Activated naive CD4-positive, alpha-beta T cell treated with anti-CD3 and anti-CD28 coated beads for 36 hours (primary cell): ENCODE data around the gene FBL. TPM values are rescaled to one million over a fixed set of nuclear protein-coding genes. Genes with fewer than 3 reads are reported as not detected.

Experiments
- CTCF ChIA-PET: fragments of 350-600 bp; sonication (Branson Sonifier 250); formaldehyde crosslinking; loops from one replicate; lab custom pipeline; 2021; ENCODE audit warnings: antibody characterized with exemption; lab: Charles Lee
- DNase-seq: peaks from one replicate; pipeline ENCODE4 v3.0.0-alpha.2; 2020
- H3K27ac Mint-ChIP-seq: one replicate; pipeline ENCODE4 v1.8.0; 2021; ENCODE audit warnings: mild to moderate bottlenecking, mixed read lengths
- H3K27me3 Mint-ChIP-seq: one replicate; pipeline ENCODE4 v1.8.0; 2021; ENCODE audit warnings: low read depth, mixed read lengths
- H3K36me3 Mint-ChIP-seq: one replicate; pipeline ENCODE4 v1.8.0; 2021; ENCODE audit warnings: low read depth, mixed read lengths
- H3K4me1 Mint-ChIP-seq: one replicate; pipeline ENCODE4 v1.8.0; 2021; ENCODE audit warnings: low read depth, mixed read lengths
- H3K4me3 Mint-ChIP-seq: one replicate; pipeline ENCODE4 v1.8.0; 2021; ENCODE audit warnings: mild to moderate bottlenecking, moderate library complexity, mixed read lengths
- H3K9me3 Mint-ChIP-seq: one replicate; pipeline ENCODE4 v1.8.0; 2021; ENCODE audit warnings: mixed read lengths
- intact Hi-C: fragments of 100-400 bp; cut with micrococcal nuclease; formaldehyde crosslinking; loops from one replicate; pipeline ENCODE4 v1.15.1; 2023
- total RNA-seq, 2 experiments: library from RNA; stranded (reverse); gene quantifications; one replicate each; pipeline ENCODE4 v1.2.3, GENCODE V29; 2021

The FBL gene
- total RNA-seq, 2 experiments from 2014 or later, result 742 to 785 TPM

DNA sequence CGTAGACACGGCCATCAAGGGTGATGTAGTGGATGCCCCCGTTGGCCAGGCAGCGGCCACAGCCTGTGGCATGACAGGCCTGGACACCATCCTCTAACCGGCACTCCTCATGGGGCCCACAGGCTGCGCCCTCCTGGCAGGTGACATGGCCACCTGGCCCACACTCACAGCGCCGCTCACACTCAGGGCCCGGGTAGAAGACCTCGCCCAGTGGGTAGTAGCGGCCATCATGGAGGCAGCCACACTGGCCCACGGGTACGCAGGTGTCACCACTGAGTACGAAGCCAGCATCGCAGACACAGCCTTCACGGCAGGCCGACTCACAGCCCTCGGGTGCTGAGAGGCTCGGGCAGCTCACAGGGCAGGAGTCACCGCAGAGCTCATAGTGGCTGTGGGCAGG lies 27.2 kb upstream of the FBL start:
- DNase-seq, result no peak
- Mint-ChIP-seq H3K4me1 (no peaks in the 10 kb centered on the region), H3K27ac (no peak overlapping the region), H3K9me3 (no peaks in the 10 kb centered on the region), H3K27me3 (no peaks in the 10 kb centered on the region), H3K4me3 (no peak overlapping the region), H3K36me3 (peaks cover 2% of the 10 kb centered on the region)
- intact Hi-C loops, result no loop called here
- CTCF ChIA-PET, result no interaction called here

DNA sequence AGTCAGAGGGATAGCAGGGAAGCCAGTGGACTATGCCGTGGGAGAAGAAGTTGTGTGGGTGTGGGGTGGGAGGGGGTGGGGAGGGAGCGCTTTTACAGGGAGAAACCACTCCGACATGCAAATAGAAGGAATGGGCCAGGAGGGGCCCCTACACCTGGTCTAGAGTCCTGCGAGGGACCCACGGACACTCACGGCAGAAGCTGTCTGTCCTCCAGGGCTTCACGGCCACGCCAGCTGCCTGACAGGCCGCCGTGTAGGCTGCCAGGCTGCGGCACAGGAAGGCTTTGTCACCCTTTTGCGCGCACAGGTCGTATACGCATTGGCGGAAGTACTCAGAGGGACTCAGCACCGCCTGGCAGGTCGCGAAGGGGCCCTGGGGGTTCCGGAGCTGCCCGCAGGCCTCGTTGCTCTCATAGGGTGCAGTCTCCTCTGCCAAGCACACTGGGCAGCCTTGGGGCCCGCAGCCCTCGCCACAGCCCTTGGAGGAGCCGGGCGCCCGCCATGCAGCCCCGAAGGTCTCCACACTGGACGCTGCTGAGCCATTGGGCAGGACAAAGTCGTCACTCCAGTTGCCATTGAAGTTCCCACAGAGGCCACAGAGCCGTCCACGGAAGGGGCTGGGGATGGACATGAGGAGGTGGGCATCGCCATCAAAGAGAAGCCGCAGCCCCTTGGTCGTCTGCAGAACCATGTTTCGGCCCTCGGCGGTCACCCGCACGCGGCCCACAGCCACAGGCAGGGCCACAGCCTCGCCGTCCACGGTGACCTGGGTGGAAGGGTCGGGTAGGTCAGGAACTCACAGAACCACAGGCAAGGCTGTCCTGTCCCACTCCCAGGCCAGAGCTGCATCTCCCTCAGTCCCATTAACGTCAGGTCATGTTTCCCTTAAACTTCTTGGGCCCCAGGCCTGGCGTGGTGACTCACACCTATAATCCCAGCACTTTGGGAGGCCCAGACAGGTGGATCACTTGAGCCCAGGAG lies 26.0 kb upstream of the FBL start:
- H3K27me3 Mint-ChIP-seq, result no peaks in the 10 kb centered on the region
- DNase-seq, result no peak
- no peaks in the 10 kb centered on the region for H3K9me3 Mint-ChIP-seq
- CTCF ChIA-PET, result no interaction called here
- H3K27ac Mint-ChIP-seq, result no peak overlapping the region
- intact Hi-C loops, result no loop called here
- H3K36me3 Mint-ChIP-seq, result peaks cover 2% of the 10 kb centered on the region
- no peak overlapping the region for H3K4me3 Mint-ChIP-seq
- no peaks in the 10 kb centered on the region for H3K4me1 Mint-ChIP-seq

DNA sequence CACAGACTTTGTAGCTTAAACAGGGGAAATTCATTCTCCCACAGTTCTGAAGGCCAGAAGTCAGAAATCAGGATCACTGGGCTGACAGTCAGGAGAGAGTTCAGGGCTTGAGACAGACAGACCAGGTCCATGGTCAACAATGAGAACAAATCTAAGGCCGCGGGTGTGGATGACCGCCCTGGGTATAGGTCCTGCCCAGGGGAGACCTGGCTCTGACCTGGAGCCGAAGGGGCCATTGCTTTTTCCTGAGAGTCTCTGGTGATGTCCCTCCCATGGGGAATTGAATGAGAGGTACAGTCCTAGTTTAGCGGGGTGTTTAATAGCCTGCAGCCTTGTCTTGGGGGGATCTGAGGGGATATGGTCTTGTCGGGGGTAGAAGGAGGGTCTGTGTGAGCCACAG lies 25.2 kb upstream of the FBL start:
- peaks cover 2% of the 10 kb centered on the region for H3K36me3 Mint-ChIP-seq
- H3K4me1 Mint-ChIP-seq, result no peaks in the 10 kb centered on the region
- intact Hi-C loops, result no loop called here
- H3K4me3 Mint-ChIP-seq, result no peak overlapping the region
- no peaks in the 10 kb centered on the region for H3K27me3 Mint-ChIP-seq
- H3K27ac Mint-ChIP-seq, result no peak overlapping the region
- H3K9me3 Mint-ChIP-seq, result no peaks in the 10 kb centered on the region
- CTCF ChIA-PET, result no interaction called here
- DNase-seq, result no peak

GRCh38 chr19:39870171-39870971 lies 24.2 kb upstream of the FBL start:
- H3K27ac Mint-ChIP-seq, result no peak overlapping the region
- no peaks in the 10 kb centered on the region for H3K4me1 Mint-ChIP-seq
- H3K27me3 Mint-ChIP-seq, result no peaks in the 10 kb centered on the region
- H3K36me3 Mint-ChIP-seq, result peaks cover 2% of the 10 kb centered on the region
- intact Hi-C loops, result no loop called here
- no peak overlapping the region for H3K4me3 Mint-ChIP-seq
- DNase-seq, result no peak
- no peaks in the 10 kb centered on the region for H3K9me3 Mint-ChIP-seq
- CTCF ChIA-PET, result no interaction called here

GRCh38 chr19:39867952-39868351 lies 21.8 kb upstream of the FBL start:
- DNase-seq, result no peak
- Mint-ChIP-seq H3K36me3 (peaks cover 2% of the 10 kb centered on the region), H3K27me3 (no peaks in the 10 kb centered on the region), H3K27ac (no peak overlapping the region), H3K9me3 (no peaks in the 10 kb centered on the region), H3K4me1 (no peaks in the 10 kb centered on the region), H3K4me3 (no peak overlapping the region)
- intact Hi-C loops, result no loop called here
- CTCF ChIA-PET, result no interaction called here

- Mint-ChIP-seq H3K27ac (no peak overlapping the region), H3K36me3 (peaks cover 2% of the 10 kb centered on the region), H3K4me3 (no peak overlapping the region), H3K9me3 (no peaks in the 10 kb centered on the region), H3K27me3 (no peaks in the 10 kb centered on the region), H3K4me1 (no peaks in the 10 kb centered on the region)
- intact Hi-C loops, result no loop called here
- CTCF ChIA-PET, result no interaction called here
- no peak for DNase-seq
Observed at GRCh38 chr19:39867133-39867532, 21.0 kb upstream of the FBL start.

DNA sequence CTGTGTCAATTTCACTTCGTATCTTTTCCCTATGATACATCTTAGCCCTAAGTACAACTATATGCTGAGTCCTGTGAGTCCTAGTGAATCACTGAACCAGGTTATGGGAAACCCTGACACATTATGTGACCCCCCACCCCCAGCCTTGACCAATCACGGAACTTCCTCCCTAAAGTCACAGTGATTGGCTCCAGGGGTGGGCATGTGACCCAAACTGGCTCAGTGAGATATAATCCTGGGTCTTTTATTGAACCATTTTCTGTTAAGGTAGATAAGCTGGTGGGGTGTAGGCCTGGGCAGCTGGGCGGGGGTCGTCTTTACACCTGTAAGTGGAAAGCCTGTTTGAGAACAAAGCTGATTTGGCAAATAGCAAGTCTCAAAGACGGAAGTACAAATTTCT lies 19.8 kb upstream of the FBL start:
- CTCF ChIA-PET, result no interaction called here
- Mint-ChIP-seq H3K36me3 (peaks cover 2% of the 10 kb centered on the region), H3K9me3 (no peaks in the 10 kb centered on the region), H3K27me3 (no peaks in the 10 kb centered on the region), H3K4me1 (no peaks in the 10 kb centered on the region), H3K4me3 (no peak overlapping the region), H3K27ac (no peak overlapping the region)
- DNase-seq, result no peak
- intact Hi-C loops, result no loop called here

DNA sequence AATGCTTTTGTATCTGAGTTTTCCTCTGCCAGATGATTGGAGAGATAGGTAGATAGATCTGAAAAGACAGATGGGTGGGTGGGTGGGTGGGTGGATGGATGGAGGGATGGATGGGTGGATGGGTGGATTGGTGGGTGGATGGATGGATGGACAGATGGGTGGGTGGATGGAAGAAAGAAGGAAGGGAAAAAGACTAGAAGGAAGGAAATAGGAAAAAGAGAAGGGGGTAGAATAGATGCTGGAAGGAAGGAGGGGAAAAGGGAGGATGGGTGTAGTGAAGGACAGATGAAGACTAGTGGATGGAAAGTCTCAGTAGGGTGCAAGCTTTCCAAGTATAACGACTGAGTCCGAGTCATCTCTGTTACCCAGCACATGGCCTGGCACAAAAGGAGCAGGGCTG lies 19.0 kb upstream of the FBL start:
- no peak overlapping the region for H3K27ac Mint-ChIP-seq
- no peaks in the 10 kb centered on the region for H3K9me3 Mint-ChIP-seq

DNA sequence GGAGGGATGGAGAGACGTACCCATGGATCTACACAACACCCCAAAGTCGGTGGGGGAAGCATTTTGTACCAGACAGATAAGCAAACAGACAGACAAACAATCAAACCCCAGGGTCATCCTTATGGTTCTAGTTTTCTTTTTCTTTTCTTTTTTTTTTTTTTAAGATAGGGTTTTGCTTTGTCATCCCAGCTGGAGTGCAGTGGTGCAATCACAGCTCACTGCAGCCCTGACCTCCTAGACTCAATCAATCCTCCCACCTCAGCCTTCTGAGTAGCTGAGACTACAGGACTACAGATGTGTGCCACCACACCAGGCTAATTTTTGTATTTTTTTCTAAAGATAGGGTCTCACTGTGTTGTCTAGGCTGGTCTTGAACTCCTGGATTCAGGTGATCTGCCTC lies 17.9 kb upstream of the FBL start:
- CTCF ChIA-PET, result no interaction called here
- intact Hi-C loops, result no loop called here

More for the DNA sequence above, 19.0 kb upstream of the FBL start:
- Mint-ChIP-seq H3K4me3 (no peak overlapping the region), H3K36me3 (peaks cover 2% of the 10 kb centered on the region), H3K27me3 (no peaks in the 10 kb centered on the region), H3K4me1 (no peaks in the 10 kb centered on the region)
- CTCF ChIA-PET, result no interaction called here
- no peak for DNase-seq
- intact Hi-C loops, result no loop called here

GRCh38 chr19:39858541-39858940 lies 12.4 kb upstream of the FBL start:
- CTCF ChIA-PET, result interaction anchor here (0.6 to 1.0 kb wide), 2 partner anchors 13 to 31 kb away, joined by 3 read pairs; no protein-coding TSS in a partner anchor
- peak overlapping the region; percentile 79 for H3K27ac Mint-ChIP-seq
- H3K4me1 Mint-ChIP-seq, result peaks cover 4% of the 10 kb centered on the region
- no peaks in the 10 kb centered on the region for H3K9me3 Mint-ChIP-seq
- H3K36me3 Mint-ChIP-seq, result no peaks in the 10 kb centered on the region
- intact Hi-C loops, result loop anchor here (1.0 kb wide), 1 partner anchor 12 kb away; the partner anchor contains the start of gene FBL
- peak overlapping the region; percentile 72 for H3K4me3 Mint-ChIP-seq
- DNase-seq, result peak; percentile 82
- no peaks in the 10 kb centered on the region for H3K27me3 Mint-ChIP-seq

More for the DNA sequence above, 17.9 kb upstream of the FBL start:
- Mint-ChIP-seq H3K36me3 (peaks cover 2% of the 10 kb centered on the region), H3K9me3 (no peaks in the 10 kb centered on the region), H3K4me3 (no peak overlapping the region), H3K27me3 (no peaks in the 10 kb centered on the region), H3K4me1 (no peaks in the 10 kb centered on the region), H3K27ac (no peak overlapping the region)
- no peak for DNase-seq

- Mint-ChIP-seq H3K9me3 (no peaks in the 10 kb centered on the region), H3K36me3 (no peaks in the 10 kb centered on the region), H3K4me3 (no peak overlapping the region), H3K27ac (no peak overlapping the region), H3K4me1 (no peaks in the 10 kb centered on the region), H3K27me3 (no peaks in the 10 kb centered on the region)
- CTCF ChIA-PET, result no interaction called here
- intact Hi-C loops, result no loop called here
- no peak for DNase-seq
Observed at GRCh38 chr19:39852882-39853281, 6.7 kb upstream of the FBL start.

DNA sequence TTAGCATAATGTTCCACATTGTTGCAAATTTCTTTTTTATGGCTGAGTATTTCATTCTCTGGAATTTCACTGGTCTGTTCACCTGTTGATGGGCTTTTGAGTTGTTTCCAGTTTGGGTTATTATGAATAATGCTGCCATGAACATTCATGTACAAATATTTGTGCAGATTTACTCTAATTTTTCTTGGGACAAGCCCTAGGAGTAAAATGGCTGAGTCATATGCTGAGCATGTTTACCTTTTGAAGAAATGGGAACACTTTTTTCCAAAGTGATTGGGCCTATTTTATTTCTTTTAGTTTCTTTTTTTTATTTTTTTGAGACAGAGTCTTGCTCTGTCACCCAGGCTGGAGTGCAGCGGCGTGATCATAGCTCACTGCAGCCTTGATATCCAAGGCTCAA lies 4.7 kb upstream of the FBL start:
- no peak overlapping the region for H3K4me3 Mint-ChIP-seq
- no peaks in the 10 kb centered on the region for H3K27me3 Mint-ChIP-seq
- no peak for DNase-seq
- peaks cover under 1% of the 10 kb centered on the region for H3K36me3 Mint-ChIP-seq
- CTCF ChIA-PET, result no interaction called here
- intact Hi-C loops, result no loop called here
- H3K27ac Mint-ChIP-seq, result no peak overlapping the region
- H3K9me3 Mint-ChIP-seq, result no peaks in the 10 kb centered on the region
- peaks cover 6% of the 10 kb centered on the region for H3K4me1 Mint-ChIP-seq
